ENCODE results near the gene FBXL3.
"Not testable (repeated sequence)": the region's sequence is repeated elsewhere in the genome, so short reads cannot be mapped to it uniquely, and the experiment has no call there.

The FBXL3 gene

GRCh38 chr13:76982061-76982460, 44.9 kb downstream of the FBXL3 start:
- DNase-seq, result no peak

GRCh38 chr13:76980075-76980718, 46.8 kb downstream of the FBXL3 start:
- peak; percentile 32 for DNase-seq

- no peak for DNase-seq
Measured at GRCh38 chr13:76976929-76977328, 50.0 kb downstream of the FBXL3 start.

- no peak for DNase-seq
Measured at GRCh38 chr13:76976490-76976889, 50.5 kb downstream of the FBXL3 start.

- DNase-seq, result no peak
Measured at GRCh38 chr13:76975863-76976262, 51.1 kb downstream of the FBXL3 start.

GRCh38 chr13:76974618-76974975, 52.4 kb downstream of the FBXL3 start:
- no peak for DNase-seq

GRCh38 chr13:76973920-76974617, 52.9 kb downstream of the FBXL3 start:
- DNase-seq, result no peak

GRCh38 chr13:76971851-76972829, 54.8 kb downstream of the FBXL3 start:
- no peak for DNase-seq

GRCh38 chr13:76971215-76971614, 55.7 kb downstream of the FBXL3 start:
- no peak for DNase-seq

- DNase-seq, result no peak
Measured at GRCh38 chr13:76969488-76970365, 57.2 kb downstream of the FBXL3 start.

GRCh38 chr13:76968041-76968440, 58.9 kb downstream of the FBXL3 start:
- no peak for DNase-seq

GRCh38 chr13:76967031-76967430, 59.9 kb downstream of the FBXL3 start:
- DNase-seq, result no peak

GRCh38 chr13:76965759-76966421, 61.1 kb downstream of the FBXL3 start:
- DNase-seq, result no peak

- not testable (repeated sequence) for DNase-seq
Measured at GRCh38 chr13:76959734-76960133, 67.2 kb downstream of the FBXL3 start.

- no peak for DNase-seq
Measured at GRCh38 chr13:76958841-76959432, 68.0 kb downstream of the FBXL3 start.

- no peak for DNase-seq
Measured at GRCh38 chr13:76955661-76956060, 71.3 kb downstream of the FBXL3 start.

Data from GOT3 (cell line).